Stimulated activated CD8-positive, alpha-beta memory T cell treated with anti-CD3 and anti-CD28 coated beads, Interleukin-7, amount 100 ng/mL, for 1 hour (primary cell): ENCODE measurements around the gene ZNF235.
"Not testable (repeated sequence)": the region's sequence is repeated elsewhere in the genome, so short reads cannot be mapped to it uniquely, and the experiment has no call there.

ENCODE experiments used
- DNase-seq, 2 donors: peaks; one replicate each; pipeline ENCODE4 v3.0.0-alpha.2; 2020; ENCODE audit warnings: low read depth in 2 of 2

ZNF235 gene

GRCh38 chr19:44304659-44305193 lies at the start of gene ZNF235:
TSS of gene ZNF235 (minus strand) at chr19:44305025. CDS start at chr19:44303404, 1,621 bp downstream.
- DNase-seq, result peak; percentile 36 to 42

GRCh38 chr19:44346556-44346955 lies 41.7 kb upstream of the ZNF235 start:
- no peak for DNase-seq

- no peak for DNase-seq
Observed at GRCh38 chr19:44345959-44346358, 41.1 kb upstream of the ZNF235 start.

GRCh38 chr19:44344255-44344654 lies 39.4 kb upstream of the ZNF235 start:
- DNase-seq, result no peak

GRCh38 chr19:44341794-44342193 lies 37.0 kb upstream of the ZNF235 start:
- DNase-seq, result no peak

GRCh38 chr19:44334639-44335038 lies 29.8 kb upstream of the ZNF235 start:
- not testable (repeated sequence) for DNase-seq

GRCh38 chr19:44332145-44332544 lies 27.3 kb upstream of the ZNF235 start:
- DNase-seq, result no peak

- no peak for DNase-seq
Observed at GRCh38 chr19:44315883-44316282, 11.1 kb upstream of the ZNF235 start.

- DNase-seq, result no peak
Observed at GRCh38 chr19:44313231-44313630, 8.4 kb upstream of the ZNF235 start.

- DNase-seq, result no peak
Observed at GRCh38 chr19:44308011-44308410, 3.2 kb upstream of the ZNF235 start.

GRCh38 chr19:44306283-44306682 lies 1.5 kb upstream of the ZNF235 start:
- DNase-seq, result no peak

- no peak for DNase-seq
Observed at GRCh38 chr19:44305457-44305856, 632 bp upstream of the ZNF235 start.

- no peak for DNase-seq
Observed at GRCh38 chr19:44303976-44304568, 753 bp downstream of the ZNF235 start.

GRCh38 chr19:44303320-44303719 lies 1.5 kb downstream of the ZNF235 start:
- DNase-seq, result no peak

GRCh38 chr19:44284968-44285367 lies 19.9 kb downstream of the ZNF235 start:
- no peak for DNase-seq

GRCh38 chr19:44282846-44283245 lies 22.0 kb downstream of the ZNF235 start:
- DNase-seq, result no peak

- DNase-seq, result no peak
Observed at GRCh38 chr19:44280916-44281315, 23.9 kb downstream of the ZNF235 start.

- DNase-seq, result no peak
Observed at GRCh38 chr19:44278181-44278690, 26.6 kb downstream of the ZNF235 start.

- no peak for DNase-seq
Observed at GRCh38 chr19:44277331-44277730, 27.5 kb downstream of the ZNF235 start.

GRCh38 chr19:44260695-44261446 lies 44.0 kb downstream of the ZNF235 start:
- no peak for DNase-seq

- no peak for DNase-seq
Observed at GRCh38 chr19:44260343-44260681, 44.5 kb downstream of the ZNF235 start.

- DNase-seq, result no peak
Observed at GRCh38 chr19:44258835-44259413, 45.9 kb downstream of the ZNF235 start.

- DNase-seq, result no peak
Observed at GRCh38 chr19:44258136-44258535, 46.7 kb downstream of the ZNF235 start.
